ENCODE measurements around the gene ALDH1A3.

GRCh38 chr15:100952566-100952965 lies 72.9 kb downstream of the ALDH1A3 start:
- TF ChIP-seq EZH2phosphoT487 (IDR thresholded peaks at IDR 0.05; ENCODE audit: borderline replicate concordance, low read length) (no peak), CTCF (conservative IDR thresholded peaks at IDR 0.05; ENCODE audit: low read depth, low read length) (no peak), EZH2 (IDR thresholded peaks at IDR 0.05; ENCODE audit: low read length, unreplicated experiment) (no peak)

Measured in PC-3 (cell line).